ENCODE measurements around the gene FUS.
"Not testable (repeated sequence)": the region's sequence is repeated elsewhere in the genome, so short reads cannot be mapped to it uniquely, and the experiment has no call there.

FUS gene

GRCh38 chr16:31144418-31144817 is 35.5 kb upstream of the FUS start:
- not testable (repeated sequence) for DNase-seq

DNA sequence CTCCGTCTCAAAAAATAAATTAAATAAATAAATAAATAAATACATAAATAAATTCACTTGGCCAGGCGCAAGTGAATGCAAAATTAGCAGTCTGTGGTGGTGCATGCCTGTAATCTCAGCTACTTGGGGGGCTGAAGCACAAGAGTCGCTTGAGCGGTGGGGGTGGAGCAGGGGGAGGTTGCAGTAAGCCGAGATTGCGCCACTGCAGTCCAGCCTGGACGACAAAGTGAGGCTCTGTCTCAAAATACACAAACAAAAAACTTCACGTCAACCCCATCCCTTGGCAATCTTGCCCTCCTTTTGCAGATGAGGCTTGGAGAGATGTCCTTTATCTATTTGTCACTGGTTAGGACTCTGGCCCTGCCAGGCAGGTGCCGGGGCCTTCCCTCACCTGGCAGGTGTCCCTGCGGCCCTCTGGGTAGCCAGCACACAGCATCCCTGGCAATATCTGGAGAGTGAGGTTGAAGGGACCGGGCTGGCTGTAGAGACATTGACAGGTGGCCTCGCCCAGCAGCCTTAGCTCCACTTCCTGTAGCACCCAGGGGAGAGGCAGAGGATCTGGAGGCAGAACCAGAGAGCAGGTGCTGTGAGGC is 34.4 kb upstream of the FUS start:
- DNase-seq = no peak

- no peak for DNase-seq
Observed at GRCh38 chr16:31147574-31147973, 32.4 kb upstream of the FUS start.

- DNase-seq = no peak
Observed at GRCh38 chr16:31148281-31148728, 31.6 kb upstream of the FUS start.

GRCh38 chr16:31148896-31149295 is 31.0 kb upstream of the FUS start:
- no peak for DNase-seq

- DNase-seq = no peak
Observed at GRCh38 chr16:31149332-31149731, 30.6 kb upstream of the FUS start.

GRCh38 chr16:31149894-31150890 is 29.7 kb upstream of the FUS start, which contains the start of gene PRSS36:
Gene PRSS36 (minus strand): TSS chr16:31150066. CDS start chr16:31150035, 31 bp downstream.
- DNase-seq = no peak

GRCh38 chr16:31150976-31151375 is 29.0 kb upstream of the FUS start:
- DNase-seq = not testable (repeated sequence)

DNA sequence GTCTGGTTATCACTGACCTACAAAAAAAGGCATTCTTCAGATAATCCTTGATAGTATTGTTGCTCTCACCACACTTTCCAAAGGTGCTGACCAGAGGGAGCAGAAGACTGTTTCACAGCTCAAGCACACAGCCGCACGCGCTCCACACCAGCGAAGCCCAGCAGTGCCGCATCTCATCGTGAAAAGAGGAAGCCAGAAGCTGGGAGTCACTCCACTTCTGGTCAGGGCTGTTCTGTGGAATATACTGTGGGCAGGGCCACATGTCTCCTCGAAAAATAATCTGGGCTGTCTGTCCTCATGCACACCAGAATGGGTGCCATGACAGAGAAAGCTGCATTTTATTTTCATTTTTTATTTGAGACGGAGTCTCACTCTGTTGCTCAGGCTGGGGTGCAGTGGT is 22.8 kb upstream of the FUS start:
- no peak for DNase-seq

GRCh38 chr16:31167315-31167714 is 12.6 kb upstream of the FUS start:
- no peak for DNase-seq

- no peak for DNase-seq
Observed at GRCh38 chr16:31168848-31169247, 11.1 kb upstream of the FUS start.

- not testable (repeated sequence) for DNase-seq
Observed at GRCh38 chr16:31170048-31170447, 9.9 kb upstream of the FUS start.

GRCh38 chr16:31177136-31177535 is 2.8 kb upstream of the FUS start:
- DNase-seq = peak; percentile 6 to 34

GRCh38 chr16:31179219-31179746 is 656 bp upstream of the FUS start:
- DNase-seq = no peak

DNA sequence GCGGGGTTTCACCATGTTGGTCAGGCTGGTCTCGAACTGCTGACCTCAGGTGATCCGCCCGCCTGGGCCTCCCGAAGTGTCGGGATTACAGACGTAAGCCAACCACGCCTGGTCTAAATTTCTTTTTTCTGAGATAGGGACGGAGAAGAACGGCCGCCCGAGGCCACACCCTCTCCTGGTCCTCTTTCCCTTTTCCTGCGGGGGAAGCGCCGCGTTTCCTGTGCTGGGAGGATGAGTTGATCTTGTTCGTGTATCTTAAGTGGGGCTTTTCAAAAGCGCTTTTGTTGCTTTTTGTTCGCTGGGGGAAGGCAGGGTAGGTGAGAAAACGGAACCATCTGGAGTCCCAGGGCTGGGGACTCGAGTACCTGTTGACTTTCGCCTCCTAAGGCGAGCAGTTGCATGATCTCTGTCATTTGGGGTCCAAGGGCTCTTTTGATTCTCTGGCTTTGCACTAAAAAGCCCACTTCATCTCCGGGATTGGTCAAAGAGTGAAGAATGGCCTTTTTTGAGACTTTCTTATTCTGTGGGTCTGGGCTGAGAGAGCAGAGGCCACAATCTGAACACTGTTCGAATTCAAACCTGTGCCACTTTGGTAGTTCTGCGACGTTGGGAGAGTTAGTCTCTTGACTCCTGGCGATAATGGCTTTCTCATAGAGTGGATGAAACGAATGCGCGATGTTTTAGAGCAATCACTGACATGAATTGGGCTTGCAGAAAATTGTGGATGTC is 1.3 kb downstream of the FUS start:
- no peak for DNase-seq

- DNase-seq = no peak
Observed at GRCh38 chr16:31182391-31182790, 2.5 kb downstream of the FUS start.

- DNase-seq = no peak
Observed at GRCh38 chr16:31183432-31184428, 3.8 kb downstream of the FUS start.

GRCh38 chr16:31184888-31185287 is 4.9 kb downstream of the FUS start:
- DNase-seq = no peak

DNA sequence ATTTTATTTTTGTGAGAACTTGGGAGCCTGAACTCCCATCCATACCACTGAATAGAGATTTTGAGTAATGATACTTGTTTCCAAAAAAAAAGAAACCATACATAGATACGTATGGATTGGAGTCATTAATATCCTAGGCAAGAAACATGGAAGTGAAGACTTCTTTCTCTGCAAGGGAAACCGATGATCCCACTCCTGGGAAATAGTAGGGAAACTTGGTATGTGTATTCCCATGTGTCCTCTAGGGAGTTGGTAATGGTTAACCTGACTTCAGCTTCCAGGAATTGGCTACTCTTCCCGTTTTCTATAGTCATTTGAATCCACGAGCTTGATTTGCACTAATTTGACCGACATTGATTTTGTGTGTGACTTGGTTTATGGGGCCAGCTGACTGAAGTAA is 5.4 kb downstream of the FUS start:
- DNase-seq = no peak

GRCh38 chr16:31186176-31186575 is 6.2 kb downstream of the FUS start:
- DNase-seq = no peak

GRCh38 chr16:31186930-31187807 is 7.2 kb downstream of the FUS start:
- no peak for DNase-seq
